ENCODE results near the gene GDF10. TPM values are rescaled to one million over a fixed set of nuclear protein-coding genes. Genes with fewer than 3 reads are reported as not detected.

The GDF10 gene
- total RNA-seq, 1 experiment from 2014 or later, result 0.24 TPM

DNA sequence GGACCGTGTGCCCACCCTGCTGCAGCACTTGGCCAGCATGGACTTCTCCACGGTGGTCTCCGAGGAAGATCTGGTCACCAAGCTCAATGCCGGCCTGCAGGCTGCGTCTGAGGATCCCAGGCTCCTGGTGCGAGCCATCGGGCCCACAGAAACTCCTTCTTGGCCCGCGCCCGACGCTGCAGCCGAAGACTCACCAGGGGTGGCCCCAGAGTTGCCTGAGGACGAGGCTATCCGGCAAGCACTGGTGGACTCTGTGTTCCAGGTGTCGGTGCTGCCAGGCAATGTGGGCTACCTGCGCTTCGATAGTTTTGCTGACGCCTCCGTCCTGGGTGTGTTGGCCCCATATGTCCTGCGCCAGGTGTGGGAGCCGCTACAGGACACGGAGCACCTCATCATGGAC, 49.5 kb downstream of the GDF10 start:
- TF ChIP-seq ELF4 (CRISPR knock-in tag; IDR thresholded peaks at IDR 0.05; ENCODE audit: low read depth), result no peak
- TF ChIP-seq SP1 (CRISPR knock-in tag; conservative IDR thresholded peaks at IDR 0.05), result no peak
- TF ChIP-seq, protein P1, sequence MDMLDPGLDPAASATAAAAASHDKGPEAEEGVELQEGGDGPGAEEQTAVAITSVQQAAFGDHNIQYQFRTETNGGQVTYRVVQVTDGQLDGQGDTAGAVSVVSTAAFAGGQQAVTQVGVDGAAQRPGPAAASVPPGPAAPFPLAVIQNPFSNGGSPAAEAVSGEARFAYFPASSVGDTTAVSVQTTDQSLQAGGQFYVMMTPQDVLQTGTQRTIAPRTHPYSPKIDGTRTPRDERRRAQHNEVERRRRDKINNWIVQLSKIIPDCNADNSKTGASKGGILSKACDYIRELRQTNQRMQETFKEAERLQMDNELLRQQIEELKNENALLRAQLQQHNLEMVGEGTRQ (CRISPR knock-in tag; IDR thresholded peaks at IDR 0.05), result no peak
- no peak for TF ChIP-seq KAT7 (CRISPR knock-in tag; IDR thresholded peaks at IDR 0.05; ENCODE audit: borderline replicate concordance)
- TF ChIP-seq GABPB1 (CRISPR knock-in tag; IDR thresholded peaks at IDR 0.05), result no peak
- no peak for TF ChIP-seq ZNF671 (CRISPR knock-in tag; IDR thresholded peaks at IDR 0.05)
- no peak for TF ChIP-seq GTF2I (CRISPR knock-in tag; conservative IDR thresholded peaks at IDR 0.05)
- TF ChIP-seq, protein P2, sequence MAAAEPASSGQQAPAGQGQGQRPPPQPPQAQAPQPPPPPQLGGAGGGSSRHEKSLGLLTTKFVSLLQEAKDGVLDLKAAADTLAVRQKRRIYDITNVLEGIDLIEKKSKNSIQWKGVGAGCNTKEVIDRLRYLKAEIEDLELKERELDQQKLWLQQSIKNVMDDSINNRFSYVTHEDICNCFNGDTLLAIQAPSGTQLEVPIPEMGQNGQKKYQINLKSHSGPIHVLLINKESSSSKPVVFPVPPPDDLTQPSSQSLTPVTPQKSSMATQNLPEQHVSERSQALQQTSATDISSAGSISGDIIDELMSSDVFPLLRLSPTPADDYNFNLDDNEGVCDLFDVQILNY (CRISPR knock-in tag; IDR thresholded peaks at IDR 0.05), result no peak
- TF ChIP-seq, protein P3, sequence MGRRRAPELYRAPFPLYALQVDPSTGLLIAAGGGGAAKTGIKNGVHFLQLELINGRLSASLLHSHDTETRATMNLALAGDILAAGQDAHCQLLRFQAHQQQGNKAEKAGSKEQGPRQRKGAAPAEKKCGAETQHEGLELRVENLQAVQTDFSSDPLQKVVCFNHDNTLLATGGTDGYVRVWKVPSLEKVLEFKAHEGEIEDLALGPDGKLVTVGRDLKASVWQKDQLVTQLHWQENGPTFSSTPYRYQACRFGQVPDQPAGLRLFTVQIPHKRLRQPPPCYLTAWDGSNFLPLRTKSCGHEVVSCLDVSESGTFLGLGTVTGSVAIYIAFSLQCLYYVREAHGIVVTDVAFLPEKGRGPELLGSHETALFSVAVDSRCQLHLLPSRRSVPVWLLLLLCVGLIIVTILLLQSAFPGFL (CRISPR knock-in tag; IDR thresholded peaks at IDR 0.05; ENCODE audit: borderline replicate concordance), result no peak
- no peak for TF ChIP-seq HMGA2 (CRISPR knock-in tag; IDR thresholded peaks at IDR 0.05)
- TF ChIP-seq, protein P4, sequence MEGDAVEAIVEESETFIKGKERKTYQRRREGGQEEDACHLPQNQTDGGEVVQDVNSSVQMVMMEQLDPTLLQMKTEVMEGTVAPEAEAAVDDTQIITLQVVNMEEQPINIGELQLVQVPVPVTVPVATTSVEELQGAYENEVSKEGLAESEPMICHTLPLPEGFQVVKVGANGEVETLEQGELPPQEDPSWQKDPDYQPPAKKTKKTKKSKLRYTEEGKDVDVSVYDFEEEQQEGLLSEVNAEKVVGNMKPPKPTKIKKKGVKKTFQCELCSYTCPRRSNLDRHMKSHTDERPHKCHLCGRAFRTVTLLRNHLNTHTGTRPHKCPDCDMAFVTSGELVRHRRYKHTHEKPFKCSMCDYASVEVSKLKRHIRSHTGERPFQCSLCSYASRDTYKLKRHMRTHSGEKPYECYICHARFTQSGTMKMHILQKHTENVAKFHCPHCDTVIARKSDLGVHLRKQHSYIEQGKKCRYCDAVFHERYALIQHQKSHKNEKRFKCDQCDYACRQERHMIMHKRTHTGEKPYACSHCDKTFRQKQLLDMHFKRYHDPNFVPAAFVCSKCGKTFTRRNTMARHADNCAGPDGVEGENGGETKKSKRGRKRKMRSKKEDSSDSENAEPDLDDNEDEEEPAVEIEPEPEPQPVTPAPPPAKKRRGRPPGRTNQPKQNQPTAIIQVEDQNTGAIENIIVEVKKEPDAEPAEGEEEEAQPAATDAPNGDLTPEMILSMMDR (IDR thresholded peaks at IDR 0.05), result no peak
- no peak for TF ChIP-seq NR1H2 (CRISPR knock-in tag; IDR thresholded peaks at IDR 0.05)
- POLR2A ChIA-PET, result no interaction called here
- DNase-seq (ENCODE audit: low spot score) (no peak), ATAC-seq (no peak)
- Mint-ChIP-seq H3K9me3 (no peaks in the 10 kb centered on the region), H3K27ac (no peak overlapping the region), H3K27me3 (ENCODE audit: low read depth) (no peaks in the 10 kb centered on the region), H3K4me1 (peaks cover 5% of the 10 kb centered on the region; the same call in 1 of the 2 replicates), H3K4me3 (no peak overlapping the region), H3K36me3 (no peaks in the 10 kb centered on the region)
- CTCF ChIA-PET, result no interaction called here

DNA sequence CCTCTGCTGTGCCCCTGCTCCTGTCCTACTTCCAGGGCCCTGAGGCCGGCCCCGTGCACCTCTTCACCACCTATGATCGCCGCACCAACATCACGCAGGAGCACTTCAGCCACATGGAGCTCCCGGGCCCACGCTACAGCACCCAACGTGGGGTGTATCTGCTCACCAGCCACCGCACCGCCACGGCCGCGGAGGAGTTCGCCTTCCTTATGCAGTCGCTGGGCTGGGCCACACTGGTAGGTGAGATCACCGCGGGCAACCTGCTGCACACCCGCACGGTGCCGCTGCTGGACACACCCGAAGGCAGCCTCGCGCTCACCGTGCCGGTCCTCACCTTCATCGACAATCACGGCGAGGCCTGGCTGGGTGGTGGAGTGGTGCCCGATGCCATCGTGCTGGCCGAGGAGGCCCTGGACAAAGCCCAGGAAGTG, 50.0 kb downstream of the GDF10 start:
- Mint-ChIP-seq H3K4me3 (no peak overlapping the region), H3K27ac (no peak overlapping the region), H3K27me3 (ENCODE audit: low read depth) (no peaks in the 10 kb centered on the region), H3K4me1 (peaks cover 5% of the 10 kb centered on the region; the same call in 1 of the 2 replicates), H3K36me3 (no peaks in the 10 kb centered on the region), H3K9me3 (no peaks in the 10 kb centered on the region)
- TF ChIP-seq NR1H2 (CRISPR knock-in tag; IDR thresholded peaks at IDR 0.05) (no peak), CREM (CRISPR knock-in tag; IDR thresholded peaks at IDR 0.05) (no peak), TEAD1 (CRISPR knock-in tag; IDR thresholded peaks at IDR 0.05) (no peak), JUN (CRISPR knock-in tag; IDR thresholded peaks at IDR 0.05) (no peak)
- TF ChIP-seq, protein P5, sequence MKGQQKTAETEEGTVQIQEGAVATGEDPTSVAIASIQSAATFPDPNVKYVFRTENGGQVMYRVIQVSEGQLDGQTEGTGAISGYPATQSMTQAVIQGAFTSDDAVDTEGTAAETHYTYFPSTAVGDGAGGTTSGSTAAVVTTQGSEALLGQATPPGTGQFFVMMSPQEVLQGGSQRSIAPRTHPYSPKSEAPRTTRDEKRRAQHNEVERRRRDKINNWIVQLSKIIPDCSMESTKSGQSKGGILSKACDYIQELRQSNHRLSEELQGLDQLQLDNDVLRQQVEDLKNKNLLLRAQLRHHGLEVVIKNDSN (CRISPR knock-in tag; IDR thresholded peaks at IDR 0.05), result no peak
- TF ChIP-seq, protein P6, sequence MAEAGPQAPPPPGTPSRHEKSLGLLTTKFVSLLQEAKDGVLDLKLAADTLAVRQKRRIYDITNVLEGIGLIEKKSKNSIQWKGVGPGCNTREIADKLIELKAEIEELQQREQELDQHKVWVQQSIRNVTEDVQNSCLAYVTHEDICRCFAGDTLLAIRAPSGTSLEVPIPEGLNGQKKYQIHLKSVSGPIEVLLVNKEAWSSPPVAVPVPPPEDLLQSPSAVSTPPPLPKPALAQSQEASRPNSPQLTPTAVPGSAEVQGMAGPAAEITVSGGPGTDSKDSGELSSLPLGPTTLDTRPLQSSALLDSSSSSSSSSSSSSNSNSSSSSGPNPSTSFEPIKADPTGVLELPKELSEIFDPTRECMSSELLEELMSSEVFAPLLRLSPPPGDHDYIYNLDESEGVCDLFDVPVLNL (CRISPR knock-in tag; IDR thresholded peaks at IDR 0.05; ENCODE audit: borderline replicate concordance, low read depth), result no peak
- CTCF ChIA-PET, result interaction anchor here (1.2 kb wide), 1 partner anchor 9 kb away, joined by 4 read pairs; no protein-coding TSS in a partner anchor
- POLR2A ChIA-PET, result no interaction called here
- ATAC-seq (no peak), DNase-seq (ENCODE audit: low spot score) (no peak)

Measured in WTC11 (cell line).